GM19193 (cell line): ENCODE measurements around the gene SCNN1G.

ENCODE experiments used
- POLR2A ChIP-seq: IDR thresholded peaks from 4 replicates; pipeline ENCODE4 v1.6.1; 2011; ENCODE audit not compliant: insufficient read depth, insufficient read length; ENCODE audit errors: extremely low read depth

Gene SCNN1G

GRCh38 chr16:23172994-23173393 is 9.6 kb upstream of the SCNN1G start:
- TF ChIP-seq POLR2A = no peak

- TF ChIP-seq POLR2A = no peak
These were observed 7.9 kb upstream of the SCNN1G start for GRCh38 chr16:23174622-23175021.

- TF ChIP-seq POLR2A = no peak
These were observed 6.9 kb upstream of the SCNN1G start for GRCh38 chr16:23175651-23176050.

- no peak for TF ChIP-seq POLR2A
These were observed 1.0 kb upstream of the SCNN1G start for GRCh38 chr16:23181506-23181905.

GRCh38 chr16:23182206-23182678 is 303 bp upstream of the SCNN1G start:
- TF ChIP-seq POLR2A = no peak

- TF ChIP-seq POLR2A = no peak
These were observed 958 bp downstream of the SCNN1G start for GRCh38 chr16:23183543-23183862.

- no peak for TF ChIP-seq POLR2A
These were observed 3.1 kb downstream of the SCNN1G start for GRCh38 chr16:23185656-23186055.

GRCh38 chr16:23186171-23186570 is 3.6 kb downstream of the SCNN1G start:
- TF ChIP-seq POLR2A = no peak

- no peak for TF ChIP-seq POLR2A
These were observed 4.8 kb downstream of the SCNN1G start for GRCh38 chr16:23187341-23187740.

GRCh38 chr16:23188911-23189310 is 6.4 kb downstream of the SCNN1G start:
- no peak for TF ChIP-seq POLR2A

- TF ChIP-seq POLR2A = no peak
These were observed 12.1 kb downstream of the SCNN1G start for GRCh38 chr16:23194497-23195221.

- TF ChIP-seq POLR2A = no peak
These were observed 12.9 kb downstream of the SCNN1G start for GRCh38 chr16:23195366-23195978.

GRCh38 chr16:23196539-23196938 is 14.0 kb downstream of the SCNN1G start:
- TF ChIP-seq POLR2A = no peak

- no peak for TF ChIP-seq POLR2A
These were observed 19.6 kb downstream of the SCNN1G start for GRCh38 chr16:23202166-23202565.

GRCh38 chr16:23206986-23207385 is 24.4 kb downstream of the SCNN1G start:
- no peak for TF ChIP-seq POLR2A

- no peak for TF ChIP-seq POLR2A
These were observed 24.9 kb downstream of the SCNN1G start for GRCh38 chr16:23207485-23207884.
